ENCODE data around the gene KIF22. TPM values are rescaled to one million over a fixed set of nuclear protein-coding genes. Genes with fewer than 3 reads are reported as not detected.

The KIF22 gene
- total RNA-seq, 2 donors from 2014 or later = 94.7 to 130 TPM

GRCh38 chr16:29809031-29809747 is 18.6 kb downstream of the KIF22 start:
- no peak for DNase-seq
- Mint-ChIP-seq H3K27me3 (ENCODE audit: insufficient read depth) (peaks cover 11% of the 10 kb centered on the region), H3K9me3 (no peaks in the 10 kb centered on the region), H3K4me1 (peaks cover 44% of the 10 kb centered on the region), H3K36me3 (ENCODE audit: low read depth) (peaks cover 22% of the 10 kb centered on the region), H3K4me3 (peak overlapping the region; percentile 84), H3K27ac (no peak overlapping the region)
- TF ChIP-seq CTCF (conservative IDR thresholded peaks at IDR 0.05) = no peak
- no peak overlapping the region for H3K9ac ChIP-seq (ENCODE audit: extremely low read depth, low read length, poor library complexity, severe bottlenecking)
- no peaks in the 10 kb centered on the region for H3K27me3 ChIP-seq (ENCODE audit: control insufficient read depth, insufficient read depth, low read length, poor library complexity, severe bottlenecking)
- peak overlapping the region; percentile 89 for H3K4me3 ChIP-seq (ENCODE audit: low read length)
- H3K4me1 ChIP-seq (ENCODE audit: control insufficient read depth, insufficient read depth, low read length) = peaks cover 19% of the 10 kb centered on the region
- H3K36me3 ChIP-seq (ENCODE audit: control insufficient read depth, insufficient read depth, low read length) = peaks cover 29% of the 10 kb centered on the region
- 85 to 87% methylated on average over 12 to 28 of the region's 31 CpGs for WGBS, 2 experiments (ENCODE audit: insufficient coverage in 1 of 2, insufficient read length in 1 of 2)
- H3K9me3 ChIP-seq (ENCODE audit: control insufficient read depth, low read length) = no peaks in the 10 kb centered on the region
- H3K27ac ChIP-seq (ENCODE audit: low read depth, low read length) = no peak overlapping the region

GRCh38 chr16:29809850-29810698 is 19.5 kb downstream of the KIF22 start:
- Mint-ChIP-seq H3K4me3 (peak overlapping the region; percentile 67), H3K4me1 (peaks cover 46% of the 10 kb centered on the region), H3K9me3 (no peaks in the 10 kb centered on the region), H3K27ac (peak overlapping the region; percentile 92), H3K36me3 (ENCODE audit: low read depth) (peaks cover 22% of the 10 kb centered on the region), H3K27me3 (ENCODE audit: insufficient read depth) (peaks cover 11% of the 10 kb centered on the region)
- Histone ChIP-seq H3K4me3 (ENCODE audit: low read length) (peak overlapping the region; percentile 71), H3K9ac (ENCODE audit: extremely low read depth, low read length, poor library complexity, severe bottlenecking) (no peak overlapping the region), H3K27ac (ENCODE audit: low read depth, low read length) (peak overlapping the region; percentile 3), H3K27me3 (ENCODE audit: control insufficient read depth, insufficient read depth, low read length, poor library complexity, severe bottlenecking) (no peaks in the 10 kb centered on the region), H3K4me1 (ENCODE audit: control insufficient read depth, insufficient read depth, low read length) (peaks cover 24% of the 10 kb centered on the region), H3K9me3 (ENCODE audit: control insufficient read depth, low read length) (no peaks in the 10 kb centered on the region), H3K36me3 (ENCODE audit: control insufficient read depth, insufficient read depth, low read length) (peaks cover 25% of the 10 kb centered on the region)
- WGBS, 2 experiments (ENCODE audit: insufficient coverage in 1 of 2, insufficient read length in 1 of 2) = 64 to 80% methylated on average over 1 to 22 of the region's 23 CpGs
- no peak for DNase-seq
- no peak for TF ChIP-seq CTCF (conservative IDR thresholded peaks at IDR 0.05)

- Mint-ChIP-seq H3K9me3 (no peaks in the 10 kb centered on the region), H3K4me3 (peak overlapping the region; percentile 67), H3K4me1 (peaks cover 47% of the 10 kb centered on the region), H3K27me3 (ENCODE audit: insufficient read depth) (peaks cover 11% of the 10 kb centered on the region), H3K27ac (peak overlapping the region; percentile 92), H3K36me3 (ENCODE audit: low read depth) (peaks cover 22% of the 10 kb centered on the region)
- 13 to 18% methylated on average over 6 to 9 of the region's 9 CpGs for WGBS, 2 experiments (ENCODE audit: insufficient coverage in 1 of 2, insufficient read length in 1 of 2)
- Histone ChIP-seq H3K9me3 (ENCODE audit: control insufficient read depth, low read length) (no peaks in the 10 kb centered on the region), H3K4me3 (ENCODE audit: low read length) (peak overlapping the region; percentile 71), H3K27ac (ENCODE audit: low read depth, low read length) (peak overlapping the region; percentile 3), H3K9ac (ENCODE audit: extremely low read depth, low read length, poor library complexity, severe bottlenecking) (no peak overlapping the region), H3K36me3 (ENCODE audit: control insufficient read depth, insufficient read depth, low read length) (peaks cover 25% of the 10 kb centered on the region), H3K4me1 (ENCODE audit: control insufficient read depth, insufficient read depth, low read length) (peaks cover 24% of the 10 kb centered on the region), H3K27me3 (ENCODE audit: control insufficient read depth, insufficient read depth, low read length, poor library complexity, severe bottlenecking) (no peaks in the 10 kb centered on the region)
- TF ChIP-seq CTCF (conservative IDR thresholded peaks at IDR 0.05) = no peak
- peak; percentile 59 for DNase-seq
Observed at GRCh38 chr16:29810699-29811169, 20.2 kb downstream of the KIF22 start.
